Measurements from ENCODE around the gene AXIN1. TPM values are rescaled to one million over a fixed set of nuclear protein-coding genes. Genes with fewer than 3 reads are reported as not detected.

The AXIN1 gene
- total RNA-seq, 1 donor from 2014 or later, result 28.9 TPM

- no peak for ATAC-seq
- Histone ChIP-seq H3K27me3 (no peaks in the 10 kb centered on the region), H3K36me3 (peaks cover 27% of the 10 kb centered on the region)
Measured at GRCh38 chr16:316741-317464, 35.6 kb downstream of the AXIN1 start.

GRCh38 chr16:314795-315299, 37.7 kb downstream of the AXIN1 start:
- Histone ChIP-seq H3K4me3 (no peak overlapping the region), H3K27ac (no peak overlapping the region), H3K4me1 (no peaks in the 10 kb centered on the region), H3K9me3 (no peaks in the 10 kb centered on the region), H3K36me3 (peaks cover 30% of the 10 kb centered on the region), H3K27me3 (no peaks in the 10 kb centered on the region)
- ATAC-seq (no peak), DNase-seq (no peak)
- no peak for TF ChIP-seq CTCF (IDR thresholded peaks at IDR 0.05)
- intact Hi-C loops (cut with DNase I), result no loop called here

More at GRCh38 chr16:316741-317464, 35.6 kb downstream of the AXIN1 start:
- H3K4me1 ChIP-seq, result no peaks in the 10 kb centered on the region
- no peak overlapping the region for H3K27ac ChIP-seq
- no peak overlapping the region for H3K4me3 ChIP-seq
- TF ChIP-seq CTCF (IDR thresholded peaks at IDR 0.05), result no peak
- intact Hi-C loops (cut with DNase I), result no loop called here
- DNase-seq, result no peak
- H3K9me3 ChIP-seq, result no peaks in the 10 kb centered on the region

GRCh38 chr16:314351-314750, 38.2 kb downstream of the AXIN1 start:
- TF ChIP-seq CTCF (IDR thresholded peaks at IDR 0.05), result no peak
- Histone ChIP-seq H3K27me3 (no peaks in the 10 kb centered on the region), H3K4me1 (no peaks in the 10 kb centered on the region), H3K9me3 (no peaks in the 10 kb centered on the region), H3K36me3 (peaks cover 34% of the 10 kb centered on the region), H3K4me3 (no peak overlapping the region), H3K27ac (no peak overlapping the region)
- intact Hi-C loops (cut with DNase I), result no loop called here
- ATAC-seq (no peak), DNase-seq (no peak)

DNA sequence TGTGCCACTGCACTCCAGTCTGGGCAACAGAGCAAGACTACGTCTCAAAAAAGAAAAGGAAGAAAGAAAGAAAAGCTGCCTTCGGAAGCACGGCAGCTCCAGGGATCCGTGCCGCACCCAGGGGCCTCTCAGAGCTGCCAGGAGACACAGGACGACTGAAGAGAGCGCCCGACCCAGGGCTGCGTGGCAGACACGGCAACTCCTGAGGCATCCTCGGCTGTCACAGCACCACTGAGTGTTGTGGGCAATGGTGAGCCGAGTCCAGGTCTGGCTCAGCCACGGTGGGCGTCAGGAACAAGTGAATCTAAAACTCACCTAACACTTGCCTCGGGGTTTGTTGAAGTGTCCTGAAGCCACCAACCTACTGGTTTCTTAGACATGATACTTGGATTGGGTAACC, 40.8 kb downstream of the AXIN1 start:
- no peak for DNase-seq
- no peak overlapping the region for H3K4me3 ChIP-seq
- no peaks in the 10 kb centered on the region for H3K9me3 ChIP-seq
- peaks cover 57% of the 10 kb centered on the region for H3K36me3 ChIP-seq
- no peak for ATAC-seq
- H3K27ac ChIP-seq, result no peak overlapping the region
- no peaks in the 10 kb centered on the region for H3K4me1 ChIP-seq
- no peak for TF ChIP-seq CTCF (IDR thresholded peaks at IDR 0.05)
- H3K27me3 ChIP-seq, result no peaks in the 10 kb centered on the region
- intact Hi-C loops (cut with DNase I), result no loop called here

GRCh38 chr16:309476-309875, 43.0 kb downstream of the AXIN1 start:
- no peak overlapping the region for H3K27ac ChIP-seq
- intact Hi-C loops (cut with DNase I), result no loop called here
- no peaks in the 10 kb centered on the region for H3K9me3 ChIP-seq
- ATAC-seq, result no peak
- no peaks in the 10 kb centered on the region for H3K4me1 ChIP-seq
- H3K36me3 ChIP-seq, result peaks cover 61% of the 10 kb centered on the region
- no peak overlapping the region for H3K4me3 ChIP-seq
- no peaks in the 10 kb centered on the region for H3K27me3 ChIP-seq
- no peak for DNase-seq
- no peak for TF ChIP-seq CTCF (IDR thresholded peaks at IDR 0.05)

Data from upper lobe of right lung (tissue), 1 donor.